GM20431 (cell line): ENCODE measurements around the gene RWDD1.
"Not testable (repeated sequence)": the region's sequence is repeated elsewhere in the genome, so short reads cannot be mapped to it uniquely, and the experiment has no call there.

Source experiments
- in situ Hi-C: fragments of 300-500 bp; cut with MseI, MboI; formaldehyde crosslinking; loops from one replicate; pipeline ENCODE4 v1.15.0; 2020; ENCODE audit warnings: low sequenced_read_pairs; ENCODE audit not compliant: unreplicated experiment

The RWDD1 gene

DNA sequence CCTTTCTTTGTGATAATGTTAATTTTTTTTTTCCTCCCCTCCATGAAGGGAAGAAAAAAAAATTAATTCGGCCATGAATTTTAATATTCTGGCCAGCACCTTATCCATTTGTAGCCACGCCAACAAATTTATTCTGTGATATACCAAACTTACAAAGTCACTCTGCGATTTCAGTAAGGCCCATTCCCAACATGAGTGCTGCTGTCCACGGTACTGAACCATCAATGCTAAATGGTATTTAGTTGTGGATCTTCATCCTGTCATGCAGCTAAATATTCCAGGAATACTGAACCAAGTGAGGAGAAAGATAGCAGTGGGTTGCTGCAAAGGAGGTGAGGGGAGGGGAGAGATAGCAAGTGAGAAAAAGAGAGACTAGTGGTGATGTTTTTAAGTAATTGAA, 25.5 kb downstream of the RWDD1 start:
- in situ Hi-C loops = no loop called here

- in situ Hi-C loops = not testable (repeated sequence)
Measured at GRCh38 chr6:116603916-116604315, 32.6 kb downstream of the RWDD1 start.

DNA sequence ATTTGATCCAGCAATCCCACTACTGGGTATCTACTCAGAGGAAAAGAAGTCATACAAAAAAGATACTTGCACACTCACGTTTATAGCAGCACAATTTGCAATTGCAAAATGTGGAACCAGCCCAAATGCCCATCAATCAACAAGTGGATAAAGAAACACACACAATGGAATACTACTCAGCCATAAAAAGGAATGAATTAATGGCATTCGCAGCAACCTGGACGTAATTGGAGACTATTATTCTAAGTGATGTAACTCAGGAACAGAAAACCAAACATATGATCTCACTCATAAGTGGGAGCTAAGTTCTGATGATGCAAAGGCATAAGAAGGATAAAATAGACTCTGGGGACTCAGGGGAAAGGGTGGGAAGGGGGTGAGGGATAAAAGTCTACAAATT, 33.6 kb downstream of the RWDD1 start:
- in situ Hi-C loops = not testable (repeated sequence)

DNA sequence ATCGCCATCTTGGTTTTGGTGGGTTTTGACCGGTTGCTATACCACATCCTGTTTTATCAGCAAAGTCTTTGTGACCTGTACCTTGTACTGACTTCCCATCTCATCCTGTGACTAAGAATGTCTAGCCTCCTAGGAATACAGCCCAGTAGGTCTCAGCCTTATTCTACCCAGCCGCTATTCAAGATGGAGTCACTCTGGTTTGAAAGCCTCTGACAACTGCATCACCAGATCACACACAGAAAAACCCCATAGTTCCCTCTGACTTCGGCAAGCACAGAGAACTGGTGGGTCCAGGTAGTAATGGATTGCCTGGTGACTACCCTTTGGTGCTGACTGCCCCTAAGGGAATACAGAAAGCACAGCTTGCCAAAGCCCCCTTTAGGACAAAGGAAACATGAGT, 34.6 kb downstream of the RWDD1 start:
- in situ Hi-C loops = no loop called here

- in situ Hi-C loops = no loop called here
Measured at GRCh38 chr6:116611056-116611455, 39.8 kb downstream of the RWDD1 start.

DNA sequence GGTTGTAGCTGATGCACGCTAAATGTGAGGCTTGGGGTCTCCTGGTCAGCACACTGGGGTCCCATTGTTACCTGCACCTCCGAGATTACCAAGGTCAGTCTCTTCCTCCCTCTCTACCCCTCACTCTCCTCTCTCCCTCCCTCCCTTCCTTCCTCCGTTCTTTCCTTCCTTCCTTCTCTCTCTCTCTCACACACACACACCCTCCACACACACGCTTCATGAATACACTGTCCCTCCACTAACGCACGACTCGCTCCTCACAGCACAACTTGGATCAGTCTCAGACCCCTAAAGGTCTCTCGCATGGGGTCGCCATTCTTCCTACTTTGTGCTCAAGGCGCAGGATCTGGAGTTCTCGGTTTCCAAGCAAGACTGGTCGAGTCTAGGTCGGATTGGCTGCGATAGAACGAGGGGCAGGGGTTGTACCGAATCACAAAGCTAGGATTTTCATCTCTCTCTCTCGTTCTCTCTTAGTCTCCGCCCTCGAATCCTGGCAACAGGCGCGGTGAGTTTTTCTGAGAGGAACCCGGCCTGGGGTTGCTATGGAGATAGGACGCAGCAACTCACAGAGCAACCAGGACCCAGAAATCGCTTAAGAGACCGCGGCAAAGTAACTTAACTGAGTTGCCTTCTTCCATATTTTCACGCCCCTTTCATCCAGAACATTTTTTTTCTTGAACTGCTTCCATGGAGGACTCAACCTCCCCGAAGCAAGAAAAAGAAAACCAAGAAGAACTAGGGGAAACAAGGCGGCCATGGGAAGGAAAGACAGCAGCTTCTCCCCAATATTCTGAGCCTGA, 44.8 kb downstream of the RWDD1 start, which contains the start of gene RSPH4A:
RSPH4A (plus strand) TSS at position 543 of the 800 bp plus-strand sequence; CDS start at position 688, 145 bp downstream.
- in situ Hi-C loops = no loop called here

- in situ Hi-C loops = no loop called here
Measured at GRCh38 chr6:116616737-116617053, 45.4 kb downstream of the RWDD1 start.

- in situ Hi-C loops = no loop called here
Measured at GRCh38 chr6:116624036-116624805, 52.9 kb downstream of the RWDD1 start.

DNA sequence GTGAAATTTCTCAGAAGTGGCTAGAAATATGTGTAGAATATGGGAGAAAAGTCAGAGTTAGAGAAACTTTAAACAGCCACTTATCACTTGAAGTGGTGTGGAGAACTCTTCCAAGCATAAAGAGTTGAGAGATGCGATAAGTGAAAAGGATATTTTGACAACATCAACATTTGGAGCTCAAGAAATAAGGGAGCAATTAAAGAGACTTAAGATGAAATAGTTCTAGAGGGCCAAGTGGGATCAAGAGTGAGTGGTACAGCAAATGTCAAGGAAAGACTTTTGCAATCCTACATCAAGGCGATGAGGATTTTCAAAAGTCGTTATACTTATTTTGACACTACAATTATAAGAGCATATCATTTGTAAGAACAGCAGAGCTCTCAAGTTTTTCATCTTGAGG, 54.6 kb downstream of the RWDD1 start:
- in situ Hi-C loops = no loop called here

DNA sequence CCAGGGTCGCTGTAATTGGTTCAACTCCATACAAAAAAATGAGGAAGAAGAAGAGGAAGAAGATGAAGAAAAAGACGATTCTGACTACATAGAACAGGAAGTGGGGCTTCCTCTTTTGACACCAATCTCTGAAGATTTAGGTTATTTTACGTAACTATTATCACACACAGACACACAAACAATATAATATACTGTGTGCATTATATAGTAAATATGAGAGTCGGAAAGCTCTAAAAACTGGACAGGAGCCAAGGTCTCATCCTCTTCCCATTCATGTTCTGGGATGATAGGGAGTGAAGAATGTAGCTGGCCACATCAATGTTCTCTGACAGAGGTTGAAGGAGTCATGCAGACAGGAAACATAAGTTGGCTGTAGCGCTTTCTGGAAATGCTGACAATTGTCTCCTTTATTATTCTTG, 58.3 kb downstream of the RWDD1 start:
- in situ Hi-C loops = no loop called here

DNA sequence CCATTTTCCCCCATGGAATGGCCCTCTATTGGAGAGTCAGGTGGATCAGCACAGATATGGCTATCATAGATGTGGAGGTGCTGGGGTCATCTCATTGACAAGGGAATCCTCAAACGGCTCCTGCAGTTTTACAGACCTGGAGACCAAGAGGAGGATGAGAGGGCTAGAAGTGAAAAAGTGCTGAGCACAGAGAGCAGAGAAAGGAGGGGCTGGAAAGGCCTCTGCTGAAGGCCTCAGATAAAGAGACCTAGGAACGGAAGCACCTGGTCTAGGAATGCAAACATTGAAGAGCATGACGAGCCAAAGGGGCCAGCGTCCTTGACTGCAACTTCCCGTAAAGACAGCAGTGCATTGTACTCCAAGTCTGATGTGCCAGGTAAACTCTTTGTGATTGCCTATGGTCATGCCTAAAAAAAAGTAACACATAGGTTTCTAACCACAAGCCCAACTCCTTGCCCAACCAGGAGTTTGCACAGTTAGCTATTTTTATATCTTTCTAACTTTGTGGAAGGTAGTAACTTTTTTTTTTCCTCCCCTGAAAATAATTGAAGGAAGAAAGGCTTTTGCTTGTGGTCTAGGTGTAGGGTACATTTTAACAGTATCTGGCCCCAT, 60.2 kb downstream of the RWDD1 start:
- in situ Hi-C loops = no loop called here

- in situ Hi-C loops = no loop called here
Measured at GRCh38 chr6:116633685-116634084, 62.4 kb downstream of the RWDD1 start.
